ENCODE data around the gene SLK.

SLK gene

DNA sequence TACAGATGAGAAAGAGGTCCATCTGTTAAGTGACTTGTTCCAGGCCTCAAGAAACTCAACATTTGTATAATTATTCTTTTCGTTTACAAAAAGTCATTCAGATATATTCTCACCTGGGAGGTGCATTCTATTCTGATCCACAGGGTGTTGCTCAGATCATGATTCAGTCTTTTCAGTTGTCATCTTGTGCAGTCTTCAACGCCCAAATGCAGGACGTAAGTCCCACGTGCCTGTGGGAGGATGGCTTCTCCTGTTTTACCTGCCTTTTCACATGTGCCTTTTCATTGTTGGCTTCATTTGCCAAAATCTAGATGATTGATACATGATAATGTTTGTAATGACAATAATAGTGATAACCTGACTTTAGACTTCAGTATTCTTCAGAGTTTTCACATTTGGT lies 46.5 kb downstream of the SLK start:
- TF ChIP-seq, protein P1, sequence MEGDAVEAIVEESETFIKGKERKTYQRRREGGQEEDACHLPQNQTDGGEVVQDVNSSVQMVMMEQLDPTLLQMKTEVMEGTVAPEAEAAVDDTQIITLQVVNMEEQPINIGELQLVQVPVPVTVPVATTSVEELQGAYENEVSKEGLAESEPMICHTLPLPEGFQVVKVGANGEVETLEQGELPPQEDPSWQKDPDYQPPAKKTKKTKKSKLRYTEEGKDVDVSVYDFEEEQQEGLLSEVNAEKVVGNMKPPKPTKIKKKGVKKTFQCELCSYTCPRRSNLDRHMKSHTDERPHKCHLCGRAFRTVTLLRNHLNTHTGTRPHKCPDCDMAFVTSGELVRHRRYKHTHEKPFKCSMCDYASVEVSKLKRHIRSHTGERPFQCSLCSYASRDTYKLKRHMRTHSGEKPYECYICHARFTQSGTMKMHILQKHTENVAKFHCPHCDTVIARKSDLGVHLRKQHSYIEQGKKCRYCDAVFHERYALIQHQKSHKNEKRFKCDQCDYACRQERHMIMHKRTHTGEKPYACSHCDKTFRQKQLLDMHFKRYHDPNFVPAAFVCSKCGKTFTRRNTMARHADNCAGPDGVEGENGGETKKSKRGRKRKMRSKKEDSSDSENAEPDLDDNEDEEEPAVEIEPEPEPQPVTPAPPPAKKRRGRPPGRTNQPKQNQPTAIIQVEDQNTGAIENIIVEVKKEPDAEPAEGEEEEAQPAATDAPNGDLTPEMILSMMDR (IDR thresholded peaks at IDR 0.05; ENCODE audit: control insufficient read depth, extremely low read depth, insufficient read depth): no peak
- no peak for DNase-seq (ENCODE audit: low read depth)
- H3K4me3 ChIP-seq (ENCODE audit: low read depth, low read length): no peak overlapping the region

DNA sequence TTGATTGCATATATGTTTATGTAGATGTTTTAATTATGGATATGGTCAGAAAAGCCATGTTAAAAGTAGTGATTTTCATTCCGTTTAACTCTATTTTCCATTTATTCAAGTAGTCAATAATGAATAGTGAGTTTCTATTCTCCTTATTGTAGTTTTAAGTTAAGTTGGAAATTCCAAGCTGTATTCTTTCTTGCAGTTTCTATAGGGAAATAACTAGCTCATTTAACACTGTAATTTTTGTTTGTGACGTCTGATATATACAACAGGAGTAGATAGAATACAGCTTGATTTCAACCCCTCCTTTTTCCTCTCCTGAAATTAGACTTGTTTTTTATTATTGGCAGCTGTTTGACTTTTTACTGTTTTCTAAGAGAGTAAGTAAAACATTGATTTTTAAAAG lies 47.2 kb downstream of the SLK start:
- H3K4me3 ChIP-seq (ENCODE audit: low read depth, low read length): no peak overlapping the region
- no peak for DNase-seq (ENCODE audit: low read depth)
- TF ChIP-seq, protein P1 (IDR thresholded peaks at IDR 0.05; ENCODE audit: control insufficient read depth, extremely low read depth, insufficient read depth): no peak

DNA sequence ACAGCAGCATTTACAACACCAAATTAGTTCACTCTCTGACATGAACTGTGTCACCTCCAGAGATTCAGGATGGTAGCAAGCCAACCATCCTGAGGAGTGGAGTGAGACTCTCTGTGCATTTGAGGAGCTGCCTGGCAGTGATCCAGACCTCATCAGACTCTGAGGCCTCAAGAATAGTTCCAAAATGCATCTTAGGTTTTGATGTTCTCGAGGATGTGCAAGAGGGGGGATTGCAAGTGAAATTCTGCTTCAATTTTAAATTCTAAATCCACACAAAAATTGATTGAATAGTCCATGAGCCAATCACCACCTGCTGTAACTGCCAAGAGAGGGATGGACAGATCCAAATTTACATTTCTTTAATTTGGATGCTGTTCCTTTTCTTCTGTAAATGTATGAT lies 49.7 kb downstream of the SLK start:
- no peak overlapping the region for H3K4me3 ChIP-seq (ENCODE audit: low read depth, low read length)
- TF ChIP-seq, protein P1 (IDR thresholded peaks at IDR 0.05; ENCODE audit: control insufficient read depth, extremely low read depth, insufficient read depth): no peak
- DNase-seq (ENCODE audit: low read depth): no peak

DNA sequence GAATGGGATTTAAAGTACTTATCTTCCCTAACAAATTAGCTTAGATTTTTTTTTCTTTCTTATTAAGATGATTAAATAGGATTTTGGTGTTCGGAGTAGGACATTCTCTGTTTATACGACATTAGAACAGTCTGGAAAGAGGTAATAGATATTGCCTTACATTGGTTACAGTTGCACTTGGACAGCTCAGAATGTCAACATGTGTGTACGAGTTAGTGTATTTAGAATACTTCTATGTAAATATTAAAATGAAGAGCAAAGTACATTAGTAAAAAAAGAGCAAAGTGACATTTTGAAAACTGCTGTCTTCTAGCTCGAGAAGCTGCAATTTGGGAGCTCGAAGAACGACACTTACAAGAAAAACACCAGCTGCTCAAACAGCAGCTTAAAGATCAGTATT lies 51.5 kb downstream of the SLK start:
- peak overlapping the region; percentile 19; the same call in 1 of the 2 replicates for H3K4me3 ChIP-seq (ENCODE audit: low read depth, low read length)
- TF ChIP-seq, protein P1 (IDR thresholded peaks at IDR 0.05; ENCODE audit: control insufficient read depth, extremely low read depth, insufficient read depth): no peak
- DNase-seq (ENCODE audit: low read depth): peak; percentile 77

DNA sequence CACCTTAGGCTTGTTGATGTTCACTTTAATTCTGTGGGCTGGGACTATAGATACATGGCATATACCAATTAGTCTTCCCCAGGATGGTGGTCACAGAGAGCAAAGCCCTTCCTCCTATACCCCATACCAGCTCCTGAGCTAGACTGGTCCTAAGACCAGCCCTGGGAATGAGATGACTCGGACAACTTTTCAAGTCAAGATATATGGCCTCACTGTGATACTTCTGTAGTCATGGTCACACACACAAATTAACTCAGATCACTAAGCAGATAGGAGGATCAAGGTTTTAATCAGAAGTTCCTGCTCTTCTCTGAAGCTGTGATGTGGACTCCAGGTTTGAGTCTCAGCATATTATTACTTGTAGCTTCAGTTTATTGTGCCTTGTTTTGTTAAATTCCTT lies 53.1 kb downstream of the SLK start:
- H3K4me3 ChIP-seq (ENCODE audit: low read depth, low read length): no peak overlapping the region
- TF ChIP-seq, protein P1 (IDR thresholded peaks at IDR 0.05; ENCODE audit: control insufficient read depth, extremely low read depth, insufficient read depth): no peak
- no peak for DNase-seq (ENCODE audit: low read depth)

DNA sequence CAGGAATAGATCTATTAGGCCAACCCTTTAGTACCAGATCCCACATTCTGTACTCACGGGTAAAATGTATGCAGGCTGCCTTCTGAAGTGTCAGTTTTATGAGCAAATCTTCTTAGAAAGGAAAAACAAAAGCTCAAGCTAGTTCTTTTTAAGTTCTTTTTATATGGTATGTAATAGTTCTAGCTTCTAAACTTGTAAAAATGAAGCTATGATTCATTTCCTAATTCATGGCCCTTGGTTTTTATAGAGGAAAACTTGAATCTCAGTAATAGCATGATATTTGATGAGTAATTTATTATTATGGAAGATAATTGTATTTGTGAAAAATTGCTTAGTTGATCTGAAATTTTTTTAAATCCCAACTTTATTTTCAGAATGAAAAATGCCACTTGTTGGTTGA lies 54.3 kb downstream of the SLK start:
- TF ChIP-seq, protein P1 (IDR thresholded peaks at IDR 0.05; ENCODE audit: control insufficient read depth, extremely low read depth, insufficient read depth): no peak
- no peak for DNase-seq (ENCODE audit: low read depth)
- H3K4me3 ChIP-seq (ENCODE audit: low read depth, low read length): no peak overlapping the region

DNA sequence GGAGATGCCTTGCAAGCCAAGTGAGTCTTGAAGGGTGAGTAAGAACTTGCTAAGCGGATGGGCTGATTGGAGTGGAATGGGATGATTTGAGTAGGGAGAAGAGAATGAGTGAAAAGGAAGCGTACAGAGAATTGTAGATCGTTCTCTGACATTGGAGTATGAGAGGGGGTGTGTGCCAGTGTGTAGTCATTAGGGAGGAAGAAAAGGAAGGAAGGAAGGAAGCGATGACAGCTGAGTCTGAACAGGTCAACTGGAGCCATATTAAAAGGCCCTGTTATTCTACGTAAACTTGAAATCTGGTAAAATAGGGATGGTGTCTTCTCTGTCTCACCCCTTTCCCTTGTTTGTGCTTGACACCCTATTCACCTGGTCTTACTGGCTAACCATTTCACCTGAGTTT lies 55.1 kb downstream of the SLK start:
- no peak for DNase-seq (ENCODE audit: low read depth)
- TF ChIP-seq, protein P1 (IDR thresholded peaks at IDR 0.05; ENCODE audit: control insufficient read depth, extremely low read depth, insufficient read depth): no peak
- no peak overlapping the region for H3K4me3 ChIP-seq (ENCODE audit: low read depth, low read length)

Measured in LNCaP clone FGC (cell line).